Hepatocyte (in vitro differentiated cells): ENCODE data around the gene DXO.
"Not testable (repeated sequence)": the region's sequence is repeated elsewhere in the genome, so short reads cannot be mapped to it uniquely, and the experiment has no call there.

Experiments used
- EZH2 ChIP-seq: fragments of 200-600 bp; sonication (generic); IDR thresholded peaks from 2 replicates; pipeline ENCODE4 v1.6.1; 2016; ENCODE audit warnings: antibody characterized with exemption, mild to moderate bottlenecking, borderline replicate concordance
- EZH2phosphoT487 ChIP-seq: fragments of 200-600 bp; sonication (generic); IDR thresholded peaks from one replicate; pipeline ENCODE4 v1.6.1; 2018; ENCODE audit warnings: antibody characterized with exemption, mild to moderate bottlenecking, low read depth, moderate library complexity; ENCODE audit not compliant: unreplicated experiment, severe bottlenecking
- TF ChIP-seq, protein P1 (sequence below): fragments of 200-600 bp; sonication (generic); IDR thresholded peaks from 2 replicates; pipeline ENCODE4 v1.5.1; 2016; ENCODE audit warnings: antibody characterized with exemption, mild to moderate bottlenecking; ENCODE audit not compliant: poor library complexity

DNA sequence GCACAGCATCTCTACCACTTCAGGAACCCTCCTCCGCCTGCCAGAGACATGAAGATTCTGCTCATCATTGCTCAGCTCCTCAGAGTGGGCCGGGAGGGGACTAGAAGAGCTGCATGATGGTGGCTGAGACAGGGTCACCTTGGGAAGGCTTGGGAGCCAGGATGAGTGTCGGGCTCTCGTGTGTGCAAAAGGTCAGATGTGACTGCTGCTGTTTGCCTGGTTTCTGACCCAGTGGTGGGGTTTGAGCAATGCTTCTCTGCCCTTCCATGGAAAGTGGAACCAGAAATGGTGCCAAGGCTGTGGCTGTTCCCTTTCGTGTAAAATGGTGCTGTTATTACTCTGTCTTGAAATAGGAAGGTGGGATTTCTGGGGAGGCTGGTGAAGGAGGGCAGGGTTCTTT is 9.1 kb upstream of the DXO start:
- TF ChIP-seq, protein P1, sequence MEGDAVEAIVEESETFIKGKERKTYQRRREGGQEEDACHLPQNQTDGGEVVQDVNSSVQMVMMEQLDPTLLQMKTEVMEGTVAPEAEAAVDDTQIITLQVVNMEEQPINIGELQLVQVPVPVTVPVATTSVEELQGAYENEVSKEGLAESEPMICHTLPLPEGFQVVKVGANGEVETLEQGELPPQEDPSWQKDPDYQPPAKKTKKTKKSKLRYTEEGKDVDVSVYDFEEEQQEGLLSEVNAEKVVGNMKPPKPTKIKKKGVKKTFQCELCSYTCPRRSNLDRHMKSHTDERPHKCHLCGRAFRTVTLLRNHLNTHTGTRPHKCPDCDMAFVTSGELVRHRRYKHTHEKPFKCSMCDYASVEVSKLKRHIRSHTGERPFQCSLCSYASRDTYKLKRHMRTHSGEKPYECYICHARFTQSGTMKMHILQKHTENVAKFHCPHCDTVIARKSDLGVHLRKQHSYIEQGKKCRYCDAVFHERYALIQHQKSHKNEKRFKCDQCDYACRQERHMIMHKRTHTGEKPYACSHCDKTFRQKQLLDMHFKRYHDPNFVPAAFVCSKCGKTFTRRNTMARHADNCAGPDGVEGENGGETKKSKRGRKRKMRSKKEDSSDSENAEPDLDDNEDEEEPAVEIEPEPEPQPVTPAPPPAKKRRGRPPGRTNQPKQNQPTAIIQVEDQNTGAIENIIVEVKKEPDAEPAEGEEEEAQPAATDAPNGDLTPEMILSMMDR, result not testable (repeated sequence)
- not testable (repeated sequence) for TF ChIP-seq EZH2phosphoT487, EZH2
